SK-N-SH (cell line): ENCODE results near the gene SYNGR3.

Source experiments
- EP300 ChIP-seq, 2 experiments: IDR thresholded peaks; 2 replicates each; pipeline versions ENCODE4 v1.4.0 to v1.6.1; 2012; ENCODE audit warnings: borderline replicate concordance in 1 of 2, low read depth in 1 of 2, low read length in 1 of 2
- FOXM1 ChIP-seq: IDR thresholded peaks from 2 replicates; pipeline ENCODE4 v1.4.0; 2012; ENCODE audit warnings: low read depth, mild to moderate bottlenecking
- SMC3 ChIP-seq: IDR thresholded peaks from 2 replicates; pipeline ENCODE4 v1.6.1; 2012; ENCODE audit warnings: low read depth, low read length, improper control_type of control experiment

DNA sequence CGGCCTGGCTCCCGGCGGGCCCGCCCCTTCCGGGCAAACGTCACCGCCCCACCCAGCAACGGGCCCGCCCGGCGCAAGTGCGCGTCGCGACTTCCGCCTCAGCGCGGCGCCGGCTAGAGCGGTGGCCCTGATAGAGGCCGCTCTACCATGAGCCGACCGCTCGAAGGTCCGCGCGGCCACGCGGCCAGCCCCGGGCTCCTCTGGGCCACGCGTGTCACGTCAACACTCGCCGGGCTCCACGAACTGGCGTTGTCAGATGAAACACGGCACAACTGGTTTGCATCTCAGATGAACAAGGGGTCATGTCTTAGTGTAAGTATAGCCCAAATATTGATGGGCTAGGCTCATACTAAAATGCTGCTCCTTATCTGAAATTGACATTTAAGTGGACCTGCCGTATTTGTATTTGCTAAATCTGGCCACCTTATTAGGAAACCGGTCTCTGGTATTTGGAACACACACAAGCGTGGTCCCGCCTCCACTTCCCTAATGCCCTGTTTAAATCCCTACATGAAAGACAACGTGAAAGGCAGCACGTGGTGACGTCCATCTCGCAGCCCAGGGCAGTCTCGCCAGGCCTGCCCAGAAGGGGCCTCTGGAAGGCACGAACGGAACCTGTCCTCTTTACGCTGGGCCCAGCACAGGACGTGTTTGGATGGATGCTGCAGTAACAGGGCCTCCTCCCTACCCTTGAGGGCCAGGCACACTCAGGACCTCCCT, 20.2 kb downstream of the SYNGR3 start, which contains the start of gene ZNF598:
- TF ChIP-seq SMC3 (no peak), EP300 (IDR thresholded peaks at IDR 0.05; ENCODE audit: borderline replicate concordance in 1 of 2, low read depth in 1 of 2, low read length in 1 of 2) (no peak), FOXM1 (no peak)
